Caco-2 (cell line): ENCODE measurements around the gene ZNF136. TPM values are rescaled to one million over a fixed set of nuclear protein-coding genes. Genes with fewer than 3 reads are reported as not detected.

Experiments used
- BruUV-seq: library from RNA; stranded (reverse); fragments of 400-500 nt; replicated peaks from 2 replicates; lab custom pipeline; 2021; lab: Mats Ljungman, UMichigan
- CTCF ChIA-PET: fragments of 300-600 bp; sonication (Branson Sonifier 250); formaldehyde crosslinking; loops from one replicate; lab custom pipeline; 2022; ENCODE audit warnings: antibody characterized with exemption; lab: Charles Lee
- POLR2A ChIA-PET: fragments of 300-600 bp; sonication (Branson Sonifier 250); formaldehyde crosslinking; loops from one replicate; lab custom pipeline; 2022; ENCODE audit warnings: antibody characterized with exemption; lab: Charles Lee
- DNase-seq, 2 experiments: peaks; one replicate each; pipeline versions ENCODE4 v3.0.0 to v3.0.0-alpha.2; 2020 to 2022
- H3K27me3 ChIP-seq: replicated peaks from 2 replicates; pipeline ENCODE4 v1.6.0; 2011; ENCODE audit warnings: low read length; ENCODE audit not compliant: control insufficient read depth, insufficient read depth
- H3K36me3 ChIP-seq: 2 replicates; pipeline ENCODE4 v1.5.1; 2011; ENCODE audit warnings: low read length; ENCODE audit not compliant: control insufficient read depth, insufficient read depth
- H3K4me1 ChIP-seq: fragments of 250-450 bp; sonication (Bioruptor Pico); 2 replicates; pipeline ENCODE4 v1.5.1; 2020; ENCODE audit warnings: mild to moderate bottlenecking
- H3K4me3 ChIP-seq: 2 replicates; pipeline ENCODE4 v1.5.1; 2011; ENCODE audit warnings: low read depth, mild to moderate bottlenecking, control low read depth, low read length
- H3K9me3 ChIP-seq: fragments of 250-450 bp; sonication (Bioruptor Pico); 2 replicates; pipeline ENCODE4 v1.5.1; 2020; ENCODE audit warnings: mild to moderate bottlenecking, moderate library complexity
- H3K27ac Mint-ChIP-seq: one replicate; pipeline ENCODE4 v1.8.0; 2022; ENCODE audit warnings: mixed read lengths; ENCODE audit not compliant: unreplicated experiment
- H3K27me3 Mint-ChIP-seq: one replicate; pipeline ENCODE4 v1.8.0; 2022; ENCODE audit warnings: mixed read lengths; ENCODE audit not compliant: insufficient read depth, unreplicated experiment
- H3K36me3 Mint-ChIP-seq: one replicate; pipeline ENCODE4 v1.8.0; 2022; ENCODE audit warnings: mild to moderate bottlenecking, mixed read lengths; ENCODE audit not compliant: insufficient read depth, unreplicated experiment
- H3K4me1 Mint-ChIP-seq: one replicate; pipeline ENCODE4 v1.8.0; 2022; ENCODE audit warnings: low read depth, mixed read lengths; ENCODE audit not compliant: unreplicated experiment
- H3K4me3 Mint-ChIP-seq: one replicate; pipeline ENCODE4 v1.8.0; 2022; ENCODE audit warnings: mild to moderate bottlenecking, moderate library complexity, mixed read lengths; ENCODE audit not compliant: unreplicated experiment
- H3K9me3 Mint-ChIP-seq: one replicate; pipeline ENCODE4 v1.8.0; 2022; ENCODE audit warnings: mixed read lengths; ENCODE audit not compliant: unreplicated experiment
- CTCF ChIP-seq, 2 experiments: fragments of 200-600 bp in 1 of 2; IDR thresholded peaks; 1 replicate in 1 of 2; 2 replicates in 1 of 2; pipeline versions ENCODE4 v1.5.1 to v1.8.0; 2011 to 2022; ENCODE audit warnings: antibody characterized with exemption in 1 of 2, control low read depth in 1 of 2, inconsistent platforms in 1 of 2, low read depth in 1 of 2, low read length in 1 of 2, mild to moderate bottlenecking in 1 of 2, moderate library complexity in 1 of 2; ENCODE audit not compliant: insufficient read depth in 1 of 2, severe bottlenecking in 1 of 2, unreplicated experiment in 1 of 2
- intact Hi-C: fragments of 100-400 bp; cut with micrococcal nuclease; formaldehyde crosslinking; loops from one replicate; pipeline ENCODE4 v1.10.0; 2022; ENCODE audit not compliant: unreplicated experiment
- total RNA-seq: library from RNA; stranded (reverse); gene quantifications from 2 replicates; pipeline ENCODE4 v1.2.3, GENCODE V29; 2022

The ZNF136 gene
- total RNA-seq, 1 experiment from 2014 or later: 3.6 TPM

- H3K4me3 ChIP-seq: no peak overlapping the region
- DNase-seq: no peak
- peaks cover 8% of the 10 kb centered on the region for H3K36me3 ChIP-seq
- no peaks in the 10 kb centered on the region for H3K9me3 Mint-ChIP-seq
- ChIA-PET POLR2A (no interaction called here), CTCF (interaction anchor here (0.7 kb wide), 1 partner anchor 341 kb away, joined by 7 read pairs; no protein-coding TSS in a partner anchor)
- H3K27me3 ChIP-seq: no peaks in the 10 kb centered on the region
- no peaks in the 10 kb centered on the region for H3K27me3 Mint-ChIP-seq
- no TSS peak for BruUV-seq
- H3K27ac Mint-ChIP-seq: no peak overlapping the region
- peaks cover 17% of the 10 kb centered on the region for H3K9me3 ChIP-seq
- no peak overlapping the region for H3K4me3 Mint-ChIP-seq
- TF ChIP-seq CTCF (IDR thresholded peaks at IDR 0.05; ENCODE audit: insufficient read depth in 1 of 2, low read depth in 1 of 2, low read length in 1 of 2, severe bottlenecking in 1 of 2, unreplicated experiment in 1 of 2): no peak
- peaks cover 72% of the 10 kb centered on the region for H3K36me3 Mint-ChIP-seq
- intact Hi-C loops: no loop called here
- 0 out of 2 replicates have a peak, but pooled peaks cover 5% of the 10 kb centered on the region for H3K4me1 ChIP-seq
- H3K4me1 Mint-ChIP-seq: peaks cover 16% of the 10 kb centered on the region
Observed at GRCh38 chr19:12137221-12137940, 25.5 kb upstream of the ZNF136 start.

GRCh38 chr19:12139269-12139668 lies 23.6 kb upstream of the ZNF136 start:
- intact Hi-C loops: no loop called here
- Histone ChIP-seq H3K36me3 (peaks cover 3% of the 10 kb centered on the region), H3K4me3 (peak overlapping the region; percentile 89), H3K4me1 (0 out of 2 replicates have a peak, but pooled peaks cover 5% of the 10 kb centered on the region), H3K27me3 (no peaks in the 10 kb centered on the region), H3K9me3 (peaks cover 7% of the 10 kb centered on the region; the same call in 1 of the 2 replicates)
- no peaks in the 10 kb centered on the region for H3K9me3 Mint-ChIP-seq
- no peak for DNase-seq
- ChIA-PET CTCF (interaction anchor here (2.5 kb wide), 1 partner anchor 80 kb away, joined by 30 read pairs; no protein-coding TSS in a partner anchor), POLR2A (no interaction called here)
- peaks cover 16% of the 10 kb centered on the region for H3K4me1 Mint-ChIP-seq
- H3K36me3 Mint-ChIP-seq: peaks cover 53% of the 10 kb centered on the region
- BruUV-seq: no TSS peak
- H3K4me3 Mint-ChIP-seq: peak overlapping the region; percentile 88
- H3K27ac Mint-ChIP-seq: peak overlapping the region; percentile 90
- H3K27me3 Mint-ChIP-seq: no peaks in the 10 kb centered on the region
- no peak for TF ChIP-seq CTCF (IDR thresholded peaks at IDR 0.05; ENCODE audit: insufficient read depth in 1 of 2, low read depth in 1 of 2, low read length in 1 of 2, severe bottlenecking in 1 of 2, unreplicated experiment in 1 of 2)

- TF ChIP-seq CTCF (IDR thresholded peaks at IDR 0.05; ENCODE audit: insufficient read depth in 1 of 2, low read depth in 1 of 2, low read length in 1 of 2, severe bottlenecking in 1 of 2, unreplicated experiment in 1 of 2): no peak
- BruUV-seq: no TSS peak
- ChIA-PET POLR2A (interaction anchor here (0.8 to 1.0 kb wide), 4 partner anchors 23 to 471 kb away, joined by 3 to 5 read pairs (median 4); partner anchors contain the start of genes ZNF136, ZNF442, ZNF490 and ZNF563), CTCF (interaction anchor here (0.8 to 2.5 kb wide), 12 partner anchors 8 to 581 kb away, joined by 3 to 37 read pairs (median 4); partner anchors contain the start of genes ELOF1, ZNF442, ZNF490 and ZNF491)
- Mint-ChIP-seq H3K36me3 (peaks cover 46% of the 10 kb centered on the region), H3K27ac (peak within 1 kb of the TSS; percentile 90), H3K9me3 (peaks cover 2% of the 10 kb centered on the region), H3K4me3 (peak within 1 kb of the TSS; percentile 88), H3K4me1 (peaks cover 16% of the 10 kb centered on the region), H3K27me3 (no peaks in the 10 kb centered on the region)
- Histone ChIP-seq H3K36me3 (peaks cover 3% of the 10 kb centered on the region), H3K4me1 (0 out of 2 replicates have a peak, but pooled peaks cover 5% of the 10 kb centered on the region), H3K9me3 (peaks cover 7% of the 10 kb centered on the region; the same call in 1 of the 2 replicates), H3K27me3 (no peaks in the 10 kb centered on the region), H3K4me3 (peak within 1 kb of the TSS; percentile 89)
- DNase-seq: peak; percentile 95 to 96
- intact Hi-C loops: loop anchor here (1.0 to 5.0 kb wide), 5 partner anchors 81 to 443 kb away; partner anchors contain the start of gene ZNF440
Observed at GRCh38 chr19:12139885-12140544, 22.9 kb upstream of the ZNF136 start, which contains the start of gene ZNF20. Gene ZNF20 (minus strand): TSS chr19:12140350. CDS start chr19:12140182, 168 bp downstream.
